ENCODE results near the gene R3HCC1L. TPM values are rescaled to one million over a fixed set of nuclear protein-coding genes. Genes with fewer than 3 reads are reported as not detected.

The R3HCC1L gene
- total and polyA plus RNA-seq, 2 donors (not counting 1 experiment from before 2014, with no cell fraction given), result 11.6 to 25.1 TPM

DNA sequence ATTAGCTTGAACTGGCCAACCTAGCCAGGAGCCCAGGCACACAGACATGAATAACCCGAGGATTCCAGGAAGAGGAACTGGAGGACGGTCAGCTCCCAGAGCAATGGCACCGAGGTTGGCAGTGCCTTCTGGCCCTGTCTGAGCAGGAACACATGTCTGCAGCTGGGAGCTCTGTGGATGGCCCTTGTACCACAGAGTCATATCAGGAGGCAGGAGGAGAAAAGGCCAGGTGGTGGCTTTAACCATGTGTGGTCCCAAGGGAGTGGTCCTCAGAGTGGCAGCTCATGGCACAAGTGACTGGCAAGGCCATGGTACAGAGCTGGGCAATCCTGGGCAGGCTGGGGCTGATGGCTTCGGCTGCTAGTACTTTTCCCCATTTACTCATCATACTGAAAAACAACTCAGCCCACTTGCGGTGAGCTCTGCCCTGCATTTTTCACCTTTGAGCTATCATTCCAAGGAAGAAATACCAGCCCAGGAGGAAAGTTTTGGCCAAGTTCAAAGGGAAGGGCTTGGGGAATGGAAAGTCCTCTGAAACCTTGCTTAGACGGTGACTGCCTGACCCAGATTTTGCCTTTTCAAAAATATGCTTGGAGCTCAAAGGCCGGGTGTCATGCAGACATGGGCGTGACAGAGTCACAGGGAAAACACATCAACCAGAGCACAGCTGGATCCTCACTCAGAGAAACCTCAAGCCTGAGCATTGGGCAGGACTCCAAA lies 159.3 kb downstream of the R3HCC1L start:
- no peak for DNase-seq
- peaks cover 0 to 15% (median 1%) of the 10 kb centered on the region in 4 experiments for H3K27me3 ChIP-seq (replicated peaks in 1 of 4; ENCODE audit: control extremely low read depth in 1 of 4, control insufficient read depth in 3 of 4, insufficient read depth in 4 of 4, low read length in 3 of 4)
- no peak for ATAC-seq (ENCODE audit: low read depth)
- CTCF ChIA-PET, result interaction anchor here (1.3 kb wide), 1 partner anchor 8 kb away, joined by 3 read pairs; no protein-coding TSS in a partner anchor
- no peak overlapping the region for H3K4me3 ChIP-seq (ENCODE audit: control extremely low read depth in 1 of 5, extremely low read depth in 1 of 5, insufficient read depth in 1 of 5, low read depth in 2 of 5, low read length in 4 of 5)
- H2AFZ ChIP-seq (ENCODE audit: insufficient read depth, low read depth, low read length, poor library complexity, severe bottlenecking), result no peak overlapping the region
- H4K20me1 ChIP-seq (ENCODE audit: control insufficient read depth, insufficient read depth, low read length, poor library complexity, severe bottlenecking), result no peaks in the 10 kb centered on the region
- peaks cover 37% of the 10 kb centered on the region for H3K27me3 Mint-ChIP-seq
- no peak overlapping the region for H3K27ac Mint-ChIP-seq
- H3K79me2 ChIP-seq (ENCODE audit: control insufficient read depth, insufficient read depth, low read length), result no peaks in the 10 kb centered on the region
- no peak overlapping the region for H3K27ac ChIP-seq (ENCODE audit: low read length in 2 of 2)
- H3K9me3 ChIP-seq (ENCODE audit: control extremely low read depth in 1 of 3, control insufficient read depth in 2 of 3, insufficient read depth in 1 of 3, low read length in 2 of 3), result no peaks in the 10 kb centered on the region
- no peaks in the 10 kb centered on the region for H3K9me3 Mint-ChIP-seq (ENCODE audit: insufficient read depth)
- H3K4me1 Mint-ChIP-seq, result peaks cover 8% of the 10 kb centered on the region
- no peak overlapping the region for H3K9ac ChIP-seq (ENCODE audit: low read length)
- H3K36me3 ChIP-seq (replicated peaks in 1 of 2; ENCODE audit: control extremely low read depth in 1 of 2, control insufficient read depth in 1 of 2, extremely low read depth in 1 of 2, insufficient read depth in 2 of 2, low read length in 1 of 2), result no peaks in the 10 kb centered on the region
- H3K4me1 ChIP-seq (ENCODE audit: control insufficient read depth in 2 of 2, insufficient read depth in 2 of 2, low read length in 2 of 2), result peaks cover 0 to 5% of the 10 kb centered on the region in 2 donors
- no peak overlapping the region for H3K4me3 Mint-ChIP-seq
- TF ChIP-seq EZH2 (IDR thresholded peaks at IDR 0.05; ENCODE audit: borderline replicate concordance, insufficient read depth, low read depth, low read length, poor library complexity, severe bottlenecking), result no peak
- TF ChIP-seq, protein P1, sequence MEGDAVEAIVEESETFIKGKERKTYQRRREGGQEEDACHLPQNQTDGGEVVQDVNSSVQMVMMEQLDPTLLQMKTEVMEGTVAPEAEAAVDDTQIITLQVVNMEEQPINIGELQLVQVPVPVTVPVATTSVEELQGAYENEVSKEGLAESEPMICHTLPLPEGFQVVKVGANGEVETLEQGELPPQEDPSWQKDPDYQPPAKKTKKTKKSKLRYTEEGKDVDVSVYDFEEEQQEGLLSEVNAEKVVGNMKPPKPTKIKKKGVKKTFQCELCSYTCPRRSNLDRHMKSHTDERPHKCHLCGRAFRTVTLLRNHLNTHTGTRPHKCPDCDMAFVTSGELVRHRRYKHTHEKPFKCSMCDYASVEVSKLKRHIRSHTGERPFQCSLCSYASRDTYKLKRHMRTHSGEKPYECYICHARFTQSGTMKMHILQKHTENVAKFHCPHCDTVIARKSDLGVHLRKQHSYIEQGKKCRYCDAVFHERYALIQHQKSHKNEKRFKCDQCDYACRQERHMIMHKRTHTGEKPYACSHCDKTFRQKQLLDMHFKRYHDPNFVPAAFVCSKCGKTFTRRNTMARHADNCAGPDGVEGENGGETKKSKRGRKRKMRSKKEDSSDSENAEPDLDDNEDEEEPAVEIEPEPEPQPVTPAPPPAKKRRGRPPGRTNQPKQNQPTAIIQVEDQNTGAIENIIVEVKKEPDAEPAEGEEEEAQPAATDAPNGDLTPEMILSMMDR (IDR thresholded peaks at IDR 0.05), result no peak
- no peak overlapping the region for H3K4me2 ChIP-seq (replicated peaks; ENCODE audit: low read depth, low read length, poor library complexity, severe bottlenecking)
- intact Hi-C loops (cut with micrococcal nuclease), result no loop called here
- 63% methylated on average over 8 of the region's 8 CpGs for WGBS (ENCODE audit: insufficient coverage)
- POLR2A ChIA-PET, result no interaction called here

DNA sequence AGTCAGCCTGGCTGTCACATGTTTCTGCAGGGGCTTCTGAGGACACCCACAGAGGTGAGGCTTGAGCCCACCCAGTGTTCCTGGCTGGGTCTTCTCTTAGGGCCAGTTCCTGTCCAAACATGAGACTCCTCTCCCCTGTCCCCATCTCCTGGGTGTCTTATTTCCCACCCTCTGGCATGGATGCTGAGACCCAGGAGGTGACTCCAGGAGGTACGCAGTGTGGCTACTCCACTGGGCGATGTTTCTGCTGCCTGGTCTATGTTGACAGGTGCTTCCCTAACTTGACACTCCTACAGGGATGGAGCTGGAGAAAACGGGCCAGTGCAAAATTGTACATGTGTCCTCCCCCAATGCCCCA lies 159.8 kb downstream of the R3HCC1L start:
- no peaks in the 10 kb centered on the region for H3K79me2 ChIP-seq (ENCODE audit: control insufficient read depth, insufficient read depth, low read length)
- intact Hi-C loops (cut with micrococcal nuclease), result no loop called here
- 100% methylated on average over 2 of the region's 3 CpGs for WGBS (ENCODE audit: insufficient coverage)

More for the DNA sequence above, 159.8 kb downstream of the R3HCC1L start:
- no peak overlapping the region for H3K27ac Mint-ChIP-seq
- POLR2A ChIA-PET, result no interaction called here
- H3K27me3 Mint-ChIP-seq, result peaks cover 42% of the 10 kb centered on the region
- CTCF ChIA-PET, result interaction anchor here (1.3 kb wide), 1 partner anchor 9 kb away, joined by 3 read pairs; no protein-coding TSS in a partner anchor
- no peak overlapping the region for H2AFZ ChIP-seq (ENCODE audit: insufficient read depth, low read depth, low read length, poor library complexity, severe bottlenecking)
- no peak overlapping the region for H3K9ac ChIP-seq (ENCODE audit: low read length)
- H3K4me3 Mint-ChIP-seq, result no peak overlapping the region
- H3K27me3 ChIP-seq (replicated peaks in 1 of 4; ENCODE audit: control extremely low read depth in 1 of 4, control insufficient read depth in 3 of 4, insufficient read depth in 4 of 4, low read length in 3 of 4), result peaks cover 0 to 15% (median 1%) of the 10 kb centered on the region in 4 experiments
- TF ChIP-seq EZH2 (IDR thresholded peaks at IDR 0.05; ENCODE audit: borderline replicate concordance, insufficient read depth, low read depth, low read length, poor library complexity, severe bottlenecking), result no peak
- TF ChIP-seq, protein P1 (IDR thresholded peaks at IDR 0.05), result no peak
- DNase-seq, result no peak
- H3K4me3 ChIP-seq (ENCODE audit: control extremely low read depth in 1 of 5, extremely low read depth in 1 of 5, insufficient read depth in 1 of 5, low read depth in 2 of 5, low read length in 4 of 5), result no peak overlapping the region
- H3K9me3 Mint-ChIP-seq (ENCODE audit: insufficient read depth), result no peaks in the 10 kb centered on the region
- H3K36me3 ChIP-seq (replicated peaks in 1 of 2; ENCODE audit: control extremely low read depth in 1 of 2, control insufficient read depth in 1 of 2, extremely low read depth in 1 of 2, insufficient read depth in 2 of 2, low read length in 1 of 2), result no peaks in the 10 kb centered on the region
- no peaks in the 10 kb centered on the region for H3K9me3 ChIP-seq (ENCODE audit: control extremely low read depth in 1 of 3, control insufficient read depth in 2 of 3, insufficient read depth in 1 of 3, low read length in 2 of 3)
- peaks cover 8% of the 10 kb centered on the region for H3K4me1 Mint-ChIP-seq
- no peaks in the 10 kb centered on the region for H4K20me1 ChIP-seq (ENCODE audit: control insufficient read depth, insufficient read depth, low read length, poor library complexity, severe bottlenecking)
- peaks cover 0 to 5% of the 10 kb centered on the region in 2 donors for H3K4me1 ChIP-seq (ENCODE audit: control insufficient read depth in 2 of 2, insufficient read depth in 2 of 2, low read length in 2 of 2)
- no peak for ATAC-seq (ENCODE audit: low read depth)
- no peak overlapping the region for H3K27ac ChIP-seq (ENCODE audit: low read length in 2 of 2)
- no peak overlapping the region for H3K4me2 ChIP-seq (replicated peaks; ENCODE audit: low read depth, low read length, poor library complexity, severe bottlenecking)
